Measurements from ENCODE around the gene MLLT6. TPM values are rescaled to one million over a fixed set of nuclear protein-coding genes. Genes with fewer than 3 reads are reported as not detected.
A peak's percentile ranks its signal among the peaks of the same experiment; 100 is the strongest.

Gene MLLT6
- total and polyA plus RNA-seq, 10 of the 15 experiments (the other 5 are each of a cell fraction or from before 2014, with no cell fraction given): 4.8 to 105 (median 36.3) TPM

GRCh38 chr17:38706505-38707216, 1.6 kb downstream of the MLLT6 start (continued):
- no peak for TF ChIP-seq BCL11A (IDR thresholded peaks at IDR 0.05; ENCODE audit: low read depth, low read length)
- no peak for TF ChIP-seq RAD51 (IDR thresholded peaks at IDR 0.05)
- no peak for TF ChIP-seq IRF5 (IDR thresholded peaks at IDR 0.05; ENCODE audit: borderline replicate concordance)
- no peak for TF ChIP-seq USF2 (IDR thresholded peaks at IDR 0.05; ENCODE audit: borderline replicate concordance, low read depth, low read length)
- no peak for TF ChIP-seq IRF4 (IDR thresholded peaks at IDR 0.05; ENCODE audit: low read depth, low read length)
- TF ChIP-seq BMI1 (IDR thresholded peaks at IDR 0.05; ENCODE audit: borderline replicate concordance): no peak
- no peak for TF ChIP-seq BRCA1 (IDR thresholded peaks at IDR 0.05; ENCODE audit: low read depth, low read length)
- TF ChIP-seq TCF3 (IDR thresholded peaks at IDR 0.05; ENCODE audit: borderline replicate concordance, insufficient read depth, low read depth, low read length): 0 out of 2 replicates have a peak, but pooled peaks have one; percentile 13
- TF ChIP-seq TARDBP (IDR thresholded peaks at IDR 0.05; ENCODE audit: borderline replicate concordance): no peak
- TF ChIP-seq NR2C2 (IDR thresholded peaks at IDR 0.05; ENCODE audit: borderline replicate concordance, control insufficient read depth, insufficient read length, low read depth): no peak
- TF ChIP-seq RUNX3 (IDR thresholded peaks at IDR 0.05; ENCODE audit: low read length): no peak
- TF ChIP-seq MTA2 (IDR thresholded peaks at IDR 0.05; ENCODE audit: low read depth): no peak
- TF ChIP-seq NKRF (conservative IDR thresholded peaks at IDR 0.05): peak; percentile 38; the same call in 1 of the 2 replicates
- 0 out of 2 replicates have a peak, but pooled peaks have one; percentile 26 for TF ChIP-seq E2F4 (IDR thresholded peaks at IDR 0.05; ENCODE audit: low read depth, low read length)
- no peak for TF ChIP-seq RAD21 (IDR thresholded peaks at IDR 0.05; ENCODE audit: insufficient read depth, low read depth, low read length)
- TF ChIP-seq HDGF (IDR thresholded peaks at IDR 0.05): no peak
- no peak for TF ChIP-seq MXI1 (IDR thresholded peaks at IDR 0.05; ENCODE audit: low read depth, low read length)
